Uterus (tissue), 2 donors: Measurements from ENCODE around the gene GPR156.

Source experiments
- POLR2A ChIP-seq, 2 donors: fragments of 450-650 bp; IDR thresholded peaks; one replicate each; pipeline ENCODE4 v1.6.1; 2016; ENCODE audit warnings: antibody characterized with exemption in 2 of 2, mild to moderate bottlenecking in 1 of 2, moderate library complexity in 1 of 2
- TF ChIP-seq, protein P1 (sequence below), 4 experiments: fragments of 200-600 bp in 2 of 4; fragments of 450-650 bp in 2 of 4; sonication (generic) in 2 of 4; IDR thresholded peaks; one replicate each; pipeline ENCODE4 v1.5.1; 2016 to 2019; ENCODE audit warnings: antibody characterized with exemption in 4 of 4, mild to moderate bottlenecking in 2 of 4, moderate library complexity in 1 of 4

DNA sequence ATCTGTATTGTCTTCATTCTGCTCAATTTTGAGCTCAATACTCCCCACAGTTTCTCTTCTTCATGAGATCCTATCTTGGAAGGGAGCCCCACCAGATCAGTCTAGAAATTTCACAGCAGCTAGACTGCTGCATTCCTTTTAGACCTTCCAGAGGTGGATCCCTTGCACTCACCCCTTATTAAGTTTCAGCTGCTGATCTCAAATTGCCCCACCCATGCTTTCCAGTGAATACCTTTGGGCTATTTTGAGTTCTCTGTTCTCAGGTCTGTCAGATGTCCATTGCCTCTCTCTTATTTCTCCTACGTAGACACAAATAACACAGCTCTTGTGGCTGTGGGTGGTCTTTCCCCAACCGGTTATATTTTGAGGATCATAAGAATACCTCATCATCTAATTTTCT is 60.8 kb downstream of the GPR156 start:
- TF ChIP-seq, protein P1, sequence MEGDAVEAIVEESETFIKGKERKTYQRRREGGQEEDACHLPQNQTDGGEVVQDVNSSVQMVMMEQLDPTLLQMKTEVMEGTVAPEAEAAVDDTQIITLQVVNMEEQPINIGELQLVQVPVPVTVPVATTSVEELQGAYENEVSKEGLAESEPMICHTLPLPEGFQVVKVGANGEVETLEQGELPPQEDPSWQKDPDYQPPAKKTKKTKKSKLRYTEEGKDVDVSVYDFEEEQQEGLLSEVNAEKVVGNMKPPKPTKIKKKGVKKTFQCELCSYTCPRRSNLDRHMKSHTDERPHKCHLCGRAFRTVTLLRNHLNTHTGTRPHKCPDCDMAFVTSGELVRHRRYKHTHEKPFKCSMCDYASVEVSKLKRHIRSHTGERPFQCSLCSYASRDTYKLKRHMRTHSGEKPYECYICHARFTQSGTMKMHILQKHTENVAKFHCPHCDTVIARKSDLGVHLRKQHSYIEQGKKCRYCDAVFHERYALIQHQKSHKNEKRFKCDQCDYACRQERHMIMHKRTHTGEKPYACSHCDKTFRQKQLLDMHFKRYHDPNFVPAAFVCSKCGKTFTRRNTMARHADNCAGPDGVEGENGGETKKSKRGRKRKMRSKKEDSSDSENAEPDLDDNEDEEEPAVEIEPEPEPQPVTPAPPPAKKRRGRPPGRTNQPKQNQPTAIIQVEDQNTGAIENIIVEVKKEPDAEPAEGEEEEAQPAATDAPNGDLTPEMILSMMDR (IDR thresholded peaks at IDR 0.05), result no peak
- TF ChIP-seq POLR2A (IDR thresholded peaks at IDR 0.05), result no peak
